Progenitor cell of endocrine pancreas (in vitro differentiated cells): ENCODE measurements around the gene ZCCHC3. TPM values are rescaled to one million over a fixed set of nuclear protein-coding genes. Genes with fewer than 3 reads are reported as not detected.
"Not testable (repeated sequence)": the region's sequence is repeated elsewhere in the genome, so short reads cannot be mapped to it uniquely, and the experiment has no call there.

Source experiments
- DNase-seq: peaks from one replicate; pipeline ENCODE4 v3.0.0; 2021; ENCODE audit warnings: low spot score; ENCODE audit not compliant: unreplicated experiment
- H3K27ac Mint-ChIP-seq: 2 replicates; pipeline ENCODE4 v1.8.0; 2021; ENCODE audit warnings: mild to moderate bottlenecking, moderate library complexity, mixed read lengths
- H3K27me3 Mint-ChIP-seq: 2 replicates; pipeline ENCODE4 v1.8.0; 2021; ENCODE audit warnings: mixed read lengths
- H3K36me3 Mint-ChIP-seq: 2 replicates; pipeline ENCODE4 v1.8.0; 2022; ENCODE audit warnings: mixed read lengths; ENCODE audit not compliant: insufficient read depth
- H3K4me1 Mint-ChIP-seq: 2 replicates; pipeline ENCODE4 v1.8.0; 2021; ENCODE audit warnings: low read depth, mixed read lengths
- H3K4me3 Mint-ChIP-seq: 2 replicates; pipeline ENCODE4 v1.8.0; 2021; ENCODE audit warnings: low read depth, mild to moderate bottlenecking, moderate library complexity, mixed read lengths
- H3K9me3 Mint-ChIP-seq: 2 replicates; pipeline ENCODE4 v1.8.0; 2021; ENCODE audit warnings: low read depth, mixed read lengths
- CTCF ChIP-seq: fragments of 200-600 bp; sonication (generic); IDR thresholded peaks from one replicate; pipeline ENCODE4 v1.5.0; 2021; ENCODE audit warnings: antibody characterized with exemption, mild to moderate bottlenecking; ENCODE audit not compliant: unreplicated experiment
- total RNA-seq: library from RNA; stranded (reverse); gene quantifications from 2 replicates; pipeline ENCODE4 v1.2.1, GENCODE V29; 2021

The ZCCHC3 gene
- total RNA-seq, 1 donor from 2014 or later = 31.2 TPM

- peak overlapping the region; percentile 71 for H3K27ac Mint-ChIP-seq
- H3K4me3 Mint-ChIP-seq = peak overlapping the region; percentile 89
- H3K36me3 Mint-ChIP-seq = peaks cover 2% of the 10 kb centered on the region
- no peak for TF ChIP-seq CTCF
- no peak for DNase-seq
- no peaks in the 10 kb centered on the region for H3K9me3 Mint-ChIP-seq
- H3K27me3 Mint-ChIP-seq = no peaks in the 10 kb centered on the region
- H3K4me1 Mint-ChIP-seq = peaks cover 23% of the 10 kb centered on the region
Measured at GRCh38 chr20:328975-329695, 31.8 kb downstream of the ZCCHC3 start.

GRCh38 chr20:329851-330232, 32.5 kb downstream of the ZCCHC3 start:
- Mint-ChIP-seq H3K36me3 (peaks cover 2% of the 10 kb centered on the region), H3K4me1 (peaks cover 23% of the 10 kb centered on the region), H3K9me3 (no peaks in the 10 kb centered on the region), H3K4me3 (peak overlapping the region; percentile 41), H3K27ac (no peak overlapping the region), H3K27me3 (no peaks in the 10 kb centered on the region)
- no peak for TF ChIP-seq CTCF
- DNase-seq = no peak

- Mint-ChIP-seq H3K36me3 (peaks cover 2% of the 10 kb centered on the region), H3K9me3 (no peaks in the 10 kb centered on the region), H3K4me1 (peaks cover 23% of the 10 kb centered on the region), H3K4me3 (peak overlapping the region; percentile 41), H3K27me3 (no peaks in the 10 kb centered on the region), H3K27ac (no peak overlapping the region)
- TF ChIP-seq CTCF = peak; percentile 86
- peak; percentile 33 for DNase-seq
Measured at GRCh38 chr20:330233-331149, 33.1 kb downstream of the ZCCHC3 start.

- Mint-ChIP-seq H3K27ac (no peak overlapping the region), H3K27me3 (peaks cover 4% of the 10 kb centered on the region), H3K9me3 (no peaks in the 10 kb centered on the region), H3K4me3 (no peak overlapping the region), H3K4me1 (peaks cover 6% of the 10 kb centered on the region), H3K36me3 (peaks cover 2% of the 10 kb centered on the region)
- TF ChIP-seq CTCF = no peak
- DNase-seq = no peak
Measured at GRCh38 chr20:334578-334977, 37.2 kb downstream of the ZCCHC3 start.

- H3K27ac Mint-ChIP-seq, H3K4me1 Mint-ChIP-seq, H3K27me3 Mint-ChIP-seq, H3K9me3 Mint-ChIP-seq, DNase-seq, H3K36me3 Mint-ChIP-seq, H3K4me3 Mint-ChIP-seq: not testable (repeated sequence)
Measured at GRCh38 chr20:336040-336439, 38.7 kb downstream of the ZCCHC3 start.
